ENCODE data around the gene GIGYF1.
"Not testable (repeated sequence)": the region's sequence is repeated elsewhere in the genome, so short reads cannot be mapped to it uniquely, and the experiment has no call there.

The GIGYF1 gene

GRCh38 chr7:100723732-100724275 lies 29.8 kb upstream of the GIGYF1 start:
- no peaks in the 10 kb centered on the region for H3K4me1 ChIP-seq (ENCODE audit: control insufficient read depth, insufficient read depth, low read length)
- WGBS (ENCODE audit: insufficient coverage, insufficient read length) = no CpG with 5 or more reads among the region's 16 CpGs
- H3K27ac ChIP-seq (ENCODE audit: low read length) = no peak overlapping the region
- H3K4me3 ChIP-seq (ENCODE audit: low read length) = no peak overlapping the region; the same call in 1 of the 2 replicates
- peaks cover 11% of the 10 kb centered on the region; the same call in 1 of the 2 replicates for H3K27me3 ChIP-seq (ENCODE audit: control insufficient read depth, insufficient read depth, low read length)
- H3K36me3 ChIP-seq (ENCODE audit: control insufficient read depth, insufficient read depth, low read length) = no peaks in the 10 kb centered on the region
- H3K9me3 ChIP-seq (ENCODE audit: control insufficient read depth, insufficient read depth, low read length) = no peaks in the 10 kb centered on the region
- DNase-seq (ENCODE audit: low read depth, low spot score) = no peak

GRCh38 chr7:100722480-100723212 lies 28.6 kb upstream of the GIGYF1 start:
- peaks cover 11% of the 10 kb centered on the region; the same call in 1 of the 2 replicates for H3K27me3 ChIP-seq (ENCODE audit: control insufficient read depth, insufficient read depth, low read length)

GRCh38 chr7:100721505-100721812 lies 27.4 kb upstream of the GIGYF1 start:
- no CpG with 5 or more reads among the region's 8 CpGs for WGBS (ENCODE audit: insufficient coverage, insufficient read length)
- H3K4me3 ChIP-seq (ENCODE audit: low read length) = no peak overlapping the region

More at GRCh38 chr7:100722480-100723212, 28.6 kb upstream of the GIGYF1 start:
- Histone ChIP-seq H3K27ac (ENCODE audit: low read length) (no peak overlapping the region), H3K4me3 (ENCODE audit: low read length) (no peak overlapping the region), H3K4me1 (ENCODE audit: control insufficient read depth, insufficient read depth, low read length) (no peaks in the 10 kb centered on the region), H3K9me3 (ENCODE audit: control insufficient read depth, insufficient read depth, low read length) (no peaks in the 10 kb centered on the region), H3K36me3 (ENCODE audit: control insufficient read depth, insufficient read depth, low read length) (no peaks in the 10 kb centered on the region)
- no CpG with 5 or more reads among the region's 17 CpGs for WGBS (ENCODE audit: insufficient coverage, insufficient read length)
- DNase-seq (ENCODE audit: low read depth, low spot score) = no peak

GRCh38 chr7:100720671-100721504 lies 26.8 kb upstream of the GIGYF1 start:
- WGBS (ENCODE audit: insufficient coverage, insufficient read length) = no CpG with 5 or more reads among the region's 56 CpGs
- Histone ChIP-seq H3K27me3 (ENCODE audit: control insufficient read depth, insufficient read depth, low read length) (peaks cover 11% of the 10 kb centered on the region; the same call in 1 of the 2 replicates), H3K27ac (ENCODE audit: low read length) (no peak overlapping the region), H3K4me3 (ENCODE audit: low read length) (peak overlapping the region; percentile 54; the same call in 1 of the 2 replicates), H3K4me1 (ENCODE audit: control insufficient read depth, insufficient read depth, low read length) (no peaks in the 10 kb centered on the region), H3K9me3 (ENCODE audit: control insufficient read depth, insufficient read depth, low read length) (no peaks in the 10 kb centered on the region), H3K36me3 (ENCODE audit: control insufficient read depth, insufficient read depth, low read length) (no peaks in the 10 kb centered on the region)
- no peak for DNase-seq (ENCODE audit: low read depth, low spot score)

More at GRCh38 chr7:100721505-100721812, 27.4 kb upstream of the GIGYF1 start:
- no peak overlapping the region for H3K27ac ChIP-seq (ENCODE audit: low read length)
- H3K36me3 ChIP-seq (ENCODE audit: control insufficient read depth, insufficient read depth, low read length) = no peaks in the 10 kb centered on the region
- H3K27me3 ChIP-seq (ENCODE audit: control insufficient read depth, insufficient read depth, low read length) = peaks cover 11% of the 10 kb centered on the region; the same call in 1 of the 2 replicates
- DNase-seq (ENCODE audit: low read depth, low spot score) = no peak
- no peaks in the 10 kb centered on the region for H3K4me1 ChIP-seq (ENCODE audit: control insufficient read depth, insufficient read depth, low read length)
- no peaks in the 10 kb centered on the region for H3K9me3 ChIP-seq (ENCODE audit: control insufficient read depth, insufficient read depth, low read length)

GRCh38 chr7:100720279-100720670 lies 26.2 kb upstream of the GIGYF1 start, which contains the start of gene EPO:
Gene EPO, plus strand, starts transcription at chr7:100720468. Its CDS starts 513 bp downstream, at chr7:100720981.
- Histone ChIP-seq H3K36me3 (ENCODE audit: control insufficient read depth, insufficient read depth, low read length) (no peaks in the 10 kb centered on the region), H3K9me3 (ENCODE audit: control insufficient read depth, insufficient read depth, low read length) (no peaks in the 10 kb centered on the region), H3K4me1 (ENCODE audit: control insufficient read depth, insufficient read depth, low read length) (no peaks in the 10 kb centered on the region), H3K27me3 (ENCODE audit: control insufficient read depth, insufficient read depth, low read length) (peaks cover 11% of the 10 kb centered on the region; the same call in 1 of the 2 replicates), H3K27ac (ENCODE audit: low read length) (no peak within 1 kb of the TSS), H3K4me3 (ENCODE audit: low read length) (peak within 1 kb of the TSS; percentile 54; the same call in 1 of the 2 replicates)
- no peak for DNase-seq (ENCODE audit: low read depth, low spot score)
- WGBS (ENCODE audit: insufficient coverage, insufficient read length) = no CpG with 5 or more reads among the region's 21 CpGs

GRCh38 chr7:100719523-100720278 lies 25.7 kb upstream of the GIGYF1 start:
- WGBS (ENCODE audit: insufficient coverage, insufficient read length) = no CpG with 5 or more reads among the region's 8 CpGs
- Histone ChIP-seq H3K9me3 (ENCODE audit: control insufficient read depth, insufficient read depth, low read length) (no peaks in the 10 kb centered on the region), H3K4me1 (ENCODE audit: control insufficient read depth, insufficient read depth, low read length) (no peaks in the 10 kb centered on the region), H3K27me3 (ENCODE audit: control insufficient read depth, insufficient read depth, low read length) (peaks cover 11% of the 10 kb centered on the region; the same call in 1 of the 2 replicates), H3K36me3 (ENCODE audit: control insufficient read depth, insufficient read depth, low read length) (no peaks in the 10 kb centered on the region), H3K27ac (ENCODE audit: low read length) (no peak overlapping the region), H3K4me3 (ENCODE audit: low read length) (no peak overlapping the region; the same call in 1 of the 2 replicates)
- DNase-seq (ENCODE audit: low read depth, low spot score) = no peak

GRCh38 chr7:100717073-100717472 lies 23.0 kb upstream of the GIGYF1 start:
- H3K27me3 ChIP-seq (ENCODE audit: control insufficient read depth, insufficient read depth, low read length) = peaks cover 11% of the 10 kb centered on the region; the same call in 1 of the 2 replicates
- H3K27ac ChIP-seq (ENCODE audit: low read length); DNase-seq (ENCODE audit: low read depth, low spot score); H3K36me3 ChIP-seq (ENCODE audit: control insufficient read depth, insufficient read depth, low read length); H3K4me1 ChIP-seq (ENCODE audit: control insufficient read depth, insufficient read depth, low read length); H3K4me3 ChIP-seq (ENCODE audit: low read length); H3K9me3 ChIP-seq (ENCODE audit: control insufficient read depth, insufficient read depth, low read length): not testable (repeated sequence)
- WGBS (ENCODE audit: insufficient coverage, insufficient read length) = no CpG with 5 or more reads among the region's 2 CpGs

GRCh38 chr7:100714725-100715124 lies 20.7 kb upstream of the GIGYF1 start:
- no CpG with 5 or more reads among the region's 8 CpGs for WGBS (ENCODE audit: insufficient coverage, insufficient read length)

GRCh38 chr7:100711369-100711768 lies 17.3 kb upstream of the GIGYF1 start:
- H3K27ac ChIP-seq (ENCODE audit: low read length) = no peak overlapping the region
- WGBS (ENCODE audit: insufficient coverage, insufficient read length) = no CpG with 5 or more reads among the region's 11 CpGs
- no peaks in the 10 kb centered on the region for H3K27me3 ChIP-seq (ENCODE audit: control insufficient read depth, insufficient read depth, low read length)
- H3K36me3 ChIP-seq (ENCODE audit: control insufficient read depth, insufficient read depth, low read length) = 0 out of 2 replicates have a peak, but pooled peaks cover 4% of the 10 kb centered on the region
- H3K4me3 ChIP-seq (ENCODE audit: low read length) = no peak overlapping the region
- H3K9me3 ChIP-seq (ENCODE audit: control insufficient read depth, insufficient read depth, low read length) = no peaks in the 10 kb centered on the region
- no peak for DNase-seq (ENCODE audit: low read depth, low spot score)
- H3K4me1 ChIP-seq (ENCODE audit: control insufficient read depth, insufficient read depth, low read length) = no peaks in the 10 kb centered on the region

More at GRCh38 chr7:100714725-100715124, 20.7 kb upstream of the GIGYF1 start:
- Histone ChIP-seq H3K4me3 (ENCODE audit: low read length) (no peak overlapping the region), H3K4me1 (ENCODE audit: control insufficient read depth, insufficient read depth, low read length) (no peaks in the 10 kb centered on the region), H3K36me3 (ENCODE audit: control insufficient read depth, insufficient read depth, low read length) (no peaks in the 10 kb centered on the region), H3K27me3 (ENCODE audit: control insufficient read depth, insufficient read depth, low read length) (peaks cover under 1% of the 10 kb centered on the region; the same call in 1 of the 2 replicates), H3K9me3 (ENCODE audit: control insufficient read depth, insufficient read depth, low read length) (no peaks in the 10 kb centered on the region), H3K27ac (ENCODE audit: low read length) (no peak overlapping the region)
- DNase-seq (ENCODE audit: low read depth, low spot score) = no peak

Measured in iPS DF 6.9 (cell line).